Testis (tissue), 3 donors: Measurements from ENCODE around the gene PSAPL1. TPM values are rescaled to one million over a fixed set of nuclear protein-coding genes. Genes with fewer than 3 reads are reported as not detected.

Source experiments
- DNase-seq: peaks from one replicate; pipeline ENCODE4 v3.0.0-alpha.2; 2019
- H3K27ac ChIP-seq, 2 donors: fragments of 200-600 bp; sonication (generic); one replicate each; pipeline ENCODE4 v1.5.1; 2019
- H3K27me3 ChIP-seq: fragments of 200-600 bp; sonication (generic); one replicate; pipeline ENCODE4 v1.5.1; 2019
- H3K36me3 ChIP-seq: fragments of 200-600 bp; sonication (generic); one replicate; pipeline ENCODE4 v1.5.1; 2017; ENCODE audit warnings: low read depth; ENCODE audit errors: missing control alignments
- H3K4me1 ChIP-seq: fragments of 200-600 bp; sonication (generic); one replicate; pipeline ENCODE4 v1.5.1; 2019
- H3K4me3 ChIP-seq, 2 donors: fragments of 200-600 bp; sonication (generic); one replicate each; pipeline ENCODE4 v1.5.1; 2017 to 2019
- H3K9me3 ChIP-seq: fragments of 200-600 bp; sonication (generic); one replicate; pipeline ENCODE4 v1.5.1; 2017
- CTCF ChIP-seq, 3 experiments: fragments of 450-650 bp in 2 of 3; fragments of 200-600 bp in 1 of 3; sonication (generic) in 1 of 3; IDR thresholded peaks; one replicate each; pipeline ENCODE4 v1.5.1; 2016 to 2019; ENCODE audit warnings: antibody characterized with exemption in 3 of 3, mild to moderate bottlenecking in 2 of 3, moderate library complexity in 1 of 3
- POLR2A ChIP-seq: fragments of 450-650 bp; IDR thresholded peaks from one replicate; pipeline ENCODE4 v1.6.1; 2017; ENCODE audit warnings: antibody characterized with exemption, mild to moderate bottlenecking, moderate library complexity
- WGBS, 2 donors: methylation state at CpG; one replicate each; pipeline ENCODE4 v1.1.5; 2018; 5-methylcytosine and 5-hydroxymethylcytosine counted together
- intact Hi-C: fragments of 100-400 bp; cut with DNase I; formaldehyde crosslinking; loops from one replicate; pipeline ENCODE4 v1.15.1; 2023; ENCODE audit warnings: low total_unique reads
- polyA plus RNA-seq: library from polyadenylated mRNA; stranded (reverse); fragments of 350-450 nt; fragmentation: Illumina TruSeq; extraction: RNeasy Lipid Tissue Mini Kit (QIAGEN cat#74804); gene quantifications from one replicate; pipeline ENCODE4 v1.2.3, GENCODE V29; 2014; ENCODE audit warnings: low read depth, low replicate concordance; ENCODE audit not compliant: insufficient read depth
- total RNA-seq, 2 donors: library from RNA; depleted of rRNA; stranded (reverse); fragments of >200 nt; gene quantifications; one replicate each; pipeline ENCODE4 v1.2.3, GENCODE V29; 2016

Gene PSAPL1
- total and polyA plus RNA-seq, 3 donors from 2014 or later = 11.0 to 19.0 (median 17.5) TPM

- Histone ChIP-seq H3K27me3 (no peaks in the 10 kb centered on the region), H3K36me3 (no peaks in the 10 kb centered on the region), H3K4me1 (no peaks in the 10 kb centered on the region), H3K27ac (no peak overlapping the region), H3K9me3 (no peaks in the 10 kb centered on the region), H3K4me3 (no peak overlapping the region)
- intact Hi-C loops = no loop called here
- TF ChIP-seq POLR2A (no peak), CTCF (IDR thresholded peaks at IDR 0.05) (no peak)
- WGBS, 2 donors = 93 to 95% methylated on average over 7 to 8 of the region's 8 CpGs
- DNase-seq = no peak
Measured at GRCh38 chr4:7470522-7471128, 35.9 kb upstream of the PSAPL1 start.

GRCh38 chr4:7470111-7470510, 35.4 kb upstream of the PSAPL1 start:
- Histone ChIP-seq H3K4me1 (no peaks in the 10 kb centered on the region), H3K9me3 (no peaks in the 10 kb centered on the region), H3K36me3 (no peaks in the 10 kb centered on the region), H3K27ac (no peak overlapping the region), H3K27me3 (no peaks in the 10 kb centered on the region), H3K4me3 (no peak overlapping the region)
- DNase-seq = no peak
- intact Hi-C loops = no loop called here
- TF ChIP-seq POLR2A (no peak), CTCF (IDR thresholded peaks at IDR 0.05) (no peak)
- 92 to 93% methylated on average over 3 of the region's 3 CpGs for WGBS, 2 donors

- Histone ChIP-seq H3K4me3 (no peak overlapping the region), H3K27ac (no peak overlapping the region), H3K27me3 (no peaks in the 10 kb centered on the region), H3K9me3 (no peaks in the 10 kb centered on the region), H3K36me3 (no peaks in the 10 kb centered on the region), H3K4me1 (no peaks in the 10 kb centered on the region)
- intact Hi-C loops = no loop called here
- DNase-seq = no peak
- 86 to 91% methylated on average over 4 of the region's 4 CpGs for WGBS, 2 donors
- TF ChIP-seq POLR2A (no peak), CTCF (IDR thresholded peaks at IDR 0.05) (no peak)
Measured at GRCh38 chr4:7469023-7469422, 34.3 kb upstream of the PSAPL1 start.

GRCh38 chr4:7467471-7467870, 32.7 kb upstream of the PSAPL1 start:
- no peak for TF ChIP-seq POLR2A
- no peak for TF ChIP-seq CTCF (IDR thresholded peaks at IDR 0.05)
- no peak for DNase-seq
- Histone ChIP-seq H3K4me3 (no peak overlapping the region), H3K27me3 (no peaks in the 10 kb centered on the region), H3K36me3 (no peaks in the 10 kb centered on the region), H3K4me1 (peaks cover 2% of the 10 kb centered on the region), H3K9me3 (no peaks in the 10 kb centered on the region), H3K27ac (no peak overlapping the region)
- WGBS, 2 donors = 92 to 96% methylated on average over 7 of the region's 7 CpGs
- intact Hi-C loops = no loop called here

- H3K4me1 ChIP-seq = peaks cover 6% of the 10 kb centered on the region
- intact Hi-C loops = no loop called here
- WGBS, 2 donors = 96% methylated on average over 7 of the region's 7 CpGs; no CpG with 5 or more reads in 1 of the 2 donors
- no peaks in the 10 kb centered on the region for H3K27me3 ChIP-seq
- DNase-seq = no peak
- H3K4me3 ChIP-seq = no peak overlapping the region
- H3K36me3 ChIP-seq = no peaks in the 10 kb centered on the region
- no peak overlapping the region for H3K27ac ChIP-seq
- H3K9me3 ChIP-seq = no peaks in the 10 kb centered on the region
- TF ChIP-seq POLR2A (no peak), CTCF (IDR thresholded peaks at IDR 0.05) (no peak)
Measured at GRCh38 chr4:7466904-7467303, 32.2 kb upstream of the PSAPL1 start.
